HG03354 (cell line): Measurements from ENCODE around the gene ACKR2.
A peak's percentile ranks its signal among the peaks of the same experiment; 100 is the strongest.

Experiments
- ATAC-seq: cut with Tn5 transposase; IDR thresholded peaks from one replicate; pipeline ENCODE4 v1.9.1; 2021; ENCODE audit warnings: mild to moderate bottlenecking; ENCODE audit not compliant: unreplicated experiment, poor library complexity, severe bottlenecking

ACKR2 gene

DNA sequence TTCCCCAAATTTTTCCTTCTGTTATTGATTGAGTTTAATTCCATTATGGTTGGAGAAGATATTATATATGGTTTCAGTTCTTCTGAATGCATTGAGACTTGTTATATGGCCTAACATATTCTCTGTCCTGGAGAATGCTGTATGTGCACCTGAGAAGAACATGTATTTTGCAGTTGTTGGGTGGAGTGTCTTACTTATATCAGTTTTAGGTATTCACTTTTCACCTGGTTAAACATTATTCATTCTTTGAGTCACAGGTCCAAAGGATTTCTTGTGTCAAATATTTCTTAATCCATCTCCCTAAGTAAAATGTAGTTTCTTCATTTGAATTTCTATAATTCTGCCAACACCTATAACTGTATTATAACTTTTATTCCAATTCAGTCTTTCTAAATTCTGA is 17.8 kb downstream of the ACKR2 start:
- ATAC-seq: no peak

DNA sequence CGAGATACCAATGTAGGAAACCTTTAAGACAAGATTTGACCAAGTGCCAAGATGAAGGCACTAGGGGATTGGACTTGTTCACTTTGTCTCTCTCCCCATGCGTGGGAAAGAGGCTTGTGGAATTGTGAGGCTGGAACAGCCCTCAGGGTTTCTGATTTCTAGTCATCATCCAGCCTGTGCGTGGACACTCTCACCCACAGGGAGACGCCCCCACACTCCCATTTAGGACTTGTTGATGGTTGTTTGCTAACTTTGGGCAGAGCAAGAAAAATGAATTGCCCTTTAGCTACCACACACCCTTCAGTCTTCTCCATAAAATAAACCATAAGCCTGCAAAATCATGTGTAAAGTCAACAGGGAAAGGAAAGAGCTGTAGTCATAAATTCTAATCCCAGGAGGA is 18.4 kb downstream of the ACKR2 start:
- no peak for ATAC-seq

DNA sequence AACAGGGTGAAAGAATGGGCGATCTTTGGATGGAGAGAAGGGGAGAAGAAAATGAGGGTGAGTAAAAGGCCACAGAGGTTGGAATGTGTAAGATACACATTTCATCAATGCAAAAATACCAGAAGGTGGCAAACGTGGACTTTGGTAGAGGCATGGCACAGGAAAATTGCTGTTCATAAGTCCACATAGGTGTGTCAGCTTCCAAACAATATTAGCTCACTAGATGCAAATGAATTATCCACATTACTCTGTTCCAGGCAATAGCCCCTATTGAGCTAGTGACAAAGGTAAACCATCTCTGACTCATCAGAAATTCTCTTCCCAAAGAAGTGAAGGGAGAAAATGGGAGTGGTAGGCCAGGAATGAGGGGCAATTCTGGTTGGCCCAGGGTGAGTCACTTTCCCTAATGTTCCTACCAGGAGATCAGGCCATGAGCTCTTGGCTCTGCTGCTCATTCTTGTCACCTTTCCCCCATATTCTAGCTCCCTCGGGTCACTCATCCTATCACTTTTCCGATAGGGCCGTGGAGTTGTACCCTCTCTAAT is 19.9 kb downstream of the ACKR2 start:
- ATAC-seq: no peak

DNA sequence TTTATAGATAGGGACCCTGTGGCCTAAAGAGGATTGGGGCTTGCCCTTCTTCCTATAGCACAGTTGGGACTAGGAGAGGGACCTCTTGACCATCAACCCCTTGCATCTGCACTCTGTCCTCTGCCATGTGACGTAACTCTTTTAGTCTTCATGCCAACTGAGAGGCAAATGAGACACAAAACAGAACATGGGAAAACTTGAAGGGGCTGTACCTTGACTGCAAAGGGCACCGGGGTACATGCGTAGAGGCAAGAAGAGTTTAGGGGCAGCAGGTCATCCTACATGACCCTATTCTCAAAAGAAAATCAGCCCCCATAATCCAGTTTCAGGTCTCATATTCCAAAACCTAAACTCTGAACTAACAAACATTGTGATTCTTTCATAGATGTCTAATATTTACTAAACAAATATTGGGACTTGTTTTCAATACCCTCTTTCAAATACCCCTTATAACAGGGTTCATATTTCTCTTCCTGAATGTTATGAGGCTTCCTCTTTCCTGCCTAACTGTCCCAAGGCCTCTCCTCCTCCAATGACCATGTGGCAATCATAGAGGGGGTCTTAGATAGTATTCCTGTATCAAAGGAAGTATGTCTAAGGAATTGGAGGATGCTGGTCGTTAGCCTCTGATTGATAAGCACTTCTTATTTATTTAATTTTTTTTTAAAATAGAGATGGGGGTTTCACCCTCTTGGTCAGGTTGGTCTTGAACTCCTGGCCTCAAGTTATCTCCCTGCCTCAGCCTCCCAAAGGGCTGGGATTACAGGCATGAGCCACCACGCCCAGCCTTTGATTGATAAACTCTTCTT is 20.6 kb downstream of the ACKR2 start:
- ATAC-seq: no peak

DNA sequence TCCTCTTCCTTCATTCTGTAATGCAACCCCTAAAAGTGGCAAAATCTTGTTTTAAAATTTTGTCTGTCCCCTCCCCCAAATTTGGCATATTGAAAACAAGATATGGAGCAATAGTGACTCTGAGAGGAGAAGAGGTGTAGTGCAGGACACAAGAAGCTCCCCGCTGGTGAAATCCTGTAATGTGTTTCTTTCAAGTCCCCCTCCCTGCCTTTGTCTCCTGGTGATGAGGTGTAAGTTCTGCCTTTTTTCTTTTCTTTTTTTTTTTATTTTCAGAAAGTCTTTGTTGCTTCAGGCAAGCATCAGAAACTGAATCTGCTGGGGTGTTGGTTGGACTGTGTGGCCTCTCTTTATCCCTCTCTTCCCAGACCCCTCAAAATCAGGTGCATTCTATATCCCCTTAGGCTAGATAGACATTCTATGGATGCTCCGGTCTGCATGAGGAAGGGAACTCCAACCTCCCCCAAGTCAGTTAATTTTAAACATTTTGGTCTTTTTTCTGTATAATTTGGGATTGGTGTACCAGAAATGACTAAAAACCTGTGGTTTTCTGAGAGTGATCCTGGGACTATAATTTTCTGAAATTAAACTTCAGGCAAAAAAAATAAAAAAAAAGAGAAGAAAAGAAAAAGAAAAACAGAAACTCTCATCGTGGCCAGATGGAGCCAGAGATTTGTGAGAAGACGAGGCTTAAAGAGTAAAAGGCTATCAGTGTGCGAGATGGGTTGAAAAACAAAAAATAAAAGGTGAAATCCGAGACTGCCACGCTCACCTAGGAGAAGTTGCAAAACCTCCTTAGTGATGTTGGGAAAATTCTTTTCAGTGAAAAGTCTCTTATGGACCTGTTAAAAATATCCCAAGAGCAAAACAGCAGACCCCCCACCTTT is 21.4 kb downstream of the ACKR2 start:
- ATAC-seq: no peak

DNA sequence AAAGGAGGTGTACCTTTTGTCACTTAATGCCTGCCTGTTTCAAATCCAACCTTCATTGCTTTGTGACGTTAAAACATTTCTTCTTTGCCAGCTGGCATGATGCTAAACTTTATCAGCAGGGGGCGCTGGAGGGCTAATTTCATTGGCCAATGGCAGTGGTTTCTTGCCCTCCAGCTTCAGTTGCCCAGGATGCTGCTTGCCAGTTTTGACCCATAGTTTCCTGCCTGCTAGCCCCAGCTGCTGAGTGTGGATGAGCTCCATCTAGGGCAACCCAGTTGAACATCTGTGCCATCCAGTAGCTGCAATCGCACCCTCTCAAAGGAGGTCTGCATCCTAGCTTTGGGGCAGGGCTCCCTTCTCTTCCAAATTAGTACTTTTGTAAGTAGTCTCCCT is 22.1 kb downstream of the ACKR2 start:
- ATAC-seq: peak; percentile 71

DNA sequence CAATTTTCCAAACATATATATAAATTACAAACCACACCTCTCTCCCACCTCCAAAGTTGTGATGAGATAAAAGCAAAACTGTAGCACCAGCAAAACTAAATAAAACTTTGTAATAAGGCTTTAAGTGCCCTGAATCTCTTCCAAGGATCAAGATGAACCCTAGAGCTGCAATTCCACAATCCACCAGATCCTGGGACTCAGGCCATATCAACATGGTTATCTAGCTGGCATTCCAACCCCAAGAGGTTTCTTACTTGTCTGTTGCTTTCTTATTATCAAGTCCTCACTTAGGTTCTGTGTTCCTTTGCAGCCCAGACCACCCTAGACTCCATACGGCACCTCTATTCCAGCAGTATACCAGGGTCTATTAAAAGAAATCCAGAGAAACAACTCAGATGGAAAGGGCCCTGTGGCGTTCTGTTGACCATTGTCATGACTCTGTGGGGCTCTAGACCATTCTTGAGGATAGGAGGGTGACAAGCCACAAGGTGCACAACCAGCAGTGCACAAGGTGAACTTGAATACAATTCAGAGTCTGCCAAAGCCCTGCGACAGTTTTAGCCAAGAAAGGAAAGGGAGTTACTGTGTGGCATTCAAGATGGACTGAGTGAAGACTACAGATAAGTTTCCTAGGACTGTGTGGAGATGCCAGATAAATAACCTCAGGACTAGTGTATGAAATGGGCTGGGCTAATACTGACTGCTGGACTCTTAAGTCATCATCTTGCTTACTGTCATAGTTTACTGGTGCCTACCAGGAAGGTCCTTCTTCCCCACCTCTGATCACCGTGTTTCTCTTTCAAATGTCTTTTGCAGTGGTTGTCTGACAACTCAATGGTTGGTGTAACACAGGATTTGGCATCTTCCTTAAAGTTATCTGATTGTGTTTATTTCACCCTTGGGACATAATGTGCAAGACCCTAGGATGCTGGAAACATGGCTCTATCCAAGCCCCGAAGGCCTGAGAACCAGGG is 27.2 kb downstream of the ACKR2 start:
- no peak for ATAC-seq

DNA sequence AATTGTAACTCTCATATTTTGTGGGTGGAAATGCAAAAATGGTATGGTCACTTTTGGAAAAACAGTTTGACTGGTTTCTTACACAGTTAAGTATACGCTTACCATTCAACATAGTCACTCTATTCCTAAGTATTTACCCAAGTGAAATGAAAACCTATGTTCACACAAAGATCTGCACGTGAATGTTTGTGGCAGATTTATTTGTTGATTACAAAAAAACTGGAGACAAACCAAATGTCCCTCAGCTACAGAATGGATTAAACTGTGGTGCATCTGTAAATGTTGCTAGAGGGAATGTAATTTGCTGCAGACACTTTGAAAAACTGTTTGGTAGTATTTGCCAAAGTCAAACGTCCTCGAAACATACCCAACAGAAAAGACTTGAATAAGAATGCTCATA is 29.3 kb downstream of the ACKR2 start:
- no peak for ATAC-seq

DNA sequence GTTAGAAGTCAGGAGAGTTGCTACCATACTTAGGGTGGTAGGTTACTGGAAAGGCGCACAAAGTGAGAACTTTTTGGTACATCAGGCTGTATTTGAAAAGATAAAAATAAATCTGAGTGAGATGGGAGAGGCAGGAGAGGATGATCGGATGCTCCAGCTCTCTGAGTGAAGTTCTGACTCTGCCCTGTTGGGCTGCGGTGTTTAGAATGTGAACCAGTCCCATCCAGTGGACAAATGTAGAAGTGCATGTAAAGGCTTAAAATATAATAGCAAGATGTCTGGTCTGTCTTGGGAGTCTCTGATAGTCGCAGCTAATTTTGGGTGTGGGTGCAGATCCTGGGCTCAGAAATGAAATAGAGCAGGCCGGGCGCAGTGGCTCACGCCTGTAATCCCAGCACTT is 30.4 kb downstream of the ACKR2 start:
- ATAC-seq: peak; percentile 99

DNA sequence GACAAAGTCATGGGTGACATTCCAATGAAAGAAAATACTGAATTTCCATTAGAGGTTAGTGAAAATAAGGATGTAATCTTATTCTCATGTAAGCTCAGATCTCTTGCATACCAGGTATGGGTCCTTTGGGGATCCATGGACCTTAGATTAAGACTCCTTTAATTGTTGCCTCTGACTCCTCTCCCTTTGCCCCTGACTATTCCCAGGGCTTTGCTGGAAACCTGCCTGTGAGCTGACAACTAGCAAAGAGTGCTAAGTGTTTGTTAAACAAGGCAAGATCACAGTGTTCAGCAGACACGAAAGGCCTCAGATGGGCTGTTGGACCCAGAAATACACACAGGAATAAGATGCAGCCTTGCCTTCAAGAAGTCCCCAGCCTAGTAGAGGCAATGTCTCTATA is 32.1 kb downstream of the ACKR2 start:
- no peak for ATAC-seq

DNA sequence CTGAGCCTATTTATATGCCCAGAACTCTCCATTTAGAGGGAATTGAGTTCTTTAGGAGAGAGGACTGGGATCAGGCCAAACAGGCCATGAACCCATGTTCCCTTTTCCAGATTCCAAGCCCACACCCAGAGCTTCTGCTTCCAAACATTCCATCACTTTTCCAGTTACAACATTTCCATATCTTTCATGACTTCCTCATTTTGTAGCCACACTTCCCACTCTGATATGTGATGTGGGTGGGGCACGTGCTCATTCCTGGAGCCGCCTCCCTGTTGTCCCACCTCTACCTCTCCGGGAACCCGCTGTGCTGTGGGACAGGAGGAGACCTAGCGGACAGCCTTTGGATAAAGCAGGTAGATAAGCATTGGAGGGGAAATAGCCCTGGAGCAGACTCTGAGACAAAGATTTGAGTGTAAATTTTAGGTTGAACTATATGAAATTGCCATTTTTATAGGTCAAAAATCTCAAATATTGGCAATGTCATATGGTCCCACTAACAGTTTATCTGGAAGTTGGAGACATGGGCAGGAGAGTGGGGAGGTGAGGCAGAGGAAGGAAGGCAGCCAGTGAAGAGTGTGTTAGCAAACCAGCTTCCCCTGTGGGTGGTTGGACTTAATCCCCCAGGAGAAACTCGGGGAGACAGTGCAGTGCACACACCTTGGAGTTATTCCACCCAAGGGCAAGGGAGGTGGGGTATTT is 34.6 kb downstream of the ACKR2 start:
- ATAC-seq: no peak

DNA sequence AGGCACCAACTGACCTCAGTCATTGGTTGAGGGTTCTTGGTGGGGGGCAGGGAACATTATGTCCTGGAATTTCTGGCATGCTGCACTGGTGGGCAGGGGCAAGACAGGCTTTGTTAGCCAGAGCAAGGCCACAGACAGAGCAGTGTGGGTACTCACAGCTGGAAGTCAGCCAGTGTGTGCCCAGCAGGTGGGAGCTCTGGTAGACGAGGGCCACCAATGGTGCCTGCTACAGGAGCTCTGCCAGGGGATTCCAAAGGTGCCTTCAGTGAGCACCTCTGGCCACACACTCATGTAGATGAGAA is 35.1 kb downstream of the ACKR2 start:
- ATAC-seq: no peak

DNA sequence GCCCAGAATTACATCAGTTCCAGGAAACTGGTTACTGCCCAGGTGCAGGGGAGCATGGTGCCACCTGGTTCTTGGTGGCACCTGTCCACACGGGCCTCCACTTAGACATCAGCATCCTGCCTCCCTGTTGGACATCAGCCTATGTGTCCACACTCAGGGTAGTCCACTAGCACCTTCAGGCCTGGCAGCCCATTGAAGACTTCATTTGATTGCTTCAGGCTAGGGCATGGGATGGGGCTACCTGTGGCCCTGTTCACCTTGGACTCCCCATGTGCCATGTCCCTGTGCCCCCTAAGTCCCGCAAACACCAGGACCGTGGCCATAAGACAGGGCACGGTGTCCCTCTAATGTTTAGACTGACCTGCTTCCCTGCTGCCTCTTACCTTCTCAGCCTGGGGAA is 35.6 kb downstream of the ACKR2 start:
- ATAC-seq: no peak

DNA sequence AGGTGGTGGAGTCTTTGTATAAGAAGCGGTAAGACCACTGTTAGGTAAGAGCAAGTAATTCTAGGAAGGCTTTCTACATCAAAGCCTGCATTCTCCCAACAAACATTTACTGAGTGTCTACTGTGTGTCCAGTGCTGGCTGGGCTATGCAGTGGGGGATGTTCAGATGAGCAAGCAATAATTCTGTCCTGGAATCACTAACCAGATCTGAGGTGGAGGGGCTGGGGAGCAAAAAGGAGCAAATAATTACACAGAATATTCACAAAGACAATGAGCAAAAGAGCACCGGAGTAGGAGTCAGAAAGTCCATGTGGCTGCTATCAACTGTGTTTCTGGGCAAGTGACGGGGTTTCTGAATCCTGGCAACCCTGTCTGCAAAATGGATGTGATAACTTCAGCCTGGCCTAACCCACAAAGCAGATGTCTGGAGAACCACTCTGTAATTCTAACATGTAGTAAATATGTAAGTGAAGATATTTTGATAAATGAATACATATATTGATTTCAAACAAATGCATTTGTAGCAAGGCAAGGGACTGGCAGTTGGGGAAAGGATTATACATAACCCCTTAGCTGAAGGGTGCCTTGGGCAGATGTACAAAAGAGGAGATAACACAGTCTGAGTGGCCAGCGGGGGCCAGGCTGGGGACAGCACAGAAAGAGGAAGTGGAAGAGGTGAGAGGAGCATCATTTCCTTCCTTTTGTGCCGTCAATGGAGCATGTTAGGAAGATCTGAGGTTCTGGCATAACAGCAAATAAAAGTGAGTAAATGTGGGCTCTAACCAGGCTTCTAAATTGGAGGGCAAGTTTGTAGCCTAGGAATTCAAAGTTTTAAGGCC is 37.7 kb downstream of the ACKR2 start:
- peak; percentile 68 for ATAC-seq

DNA sequence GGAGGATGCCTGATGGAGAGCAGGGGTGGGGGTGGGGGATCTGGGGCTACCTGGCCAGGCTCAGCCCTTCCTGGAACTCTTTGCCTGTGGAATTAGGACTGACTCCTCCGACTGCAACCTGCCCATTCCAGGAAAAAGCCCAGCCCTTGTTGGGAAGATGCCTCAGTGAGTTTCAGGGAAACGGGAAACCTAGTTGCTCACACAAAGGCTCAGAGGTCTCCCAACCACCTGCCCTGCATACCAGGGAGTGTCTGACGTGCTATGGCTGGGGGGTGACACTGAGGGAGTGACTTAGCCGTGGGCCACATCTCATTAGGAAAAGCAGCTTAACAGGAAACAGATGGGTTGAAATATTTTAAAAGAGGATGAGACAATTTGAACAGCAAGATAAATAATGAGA is 38.5 kb downstream of the ACKR2 start:
- ATAC-seq: no peak

DNA sequence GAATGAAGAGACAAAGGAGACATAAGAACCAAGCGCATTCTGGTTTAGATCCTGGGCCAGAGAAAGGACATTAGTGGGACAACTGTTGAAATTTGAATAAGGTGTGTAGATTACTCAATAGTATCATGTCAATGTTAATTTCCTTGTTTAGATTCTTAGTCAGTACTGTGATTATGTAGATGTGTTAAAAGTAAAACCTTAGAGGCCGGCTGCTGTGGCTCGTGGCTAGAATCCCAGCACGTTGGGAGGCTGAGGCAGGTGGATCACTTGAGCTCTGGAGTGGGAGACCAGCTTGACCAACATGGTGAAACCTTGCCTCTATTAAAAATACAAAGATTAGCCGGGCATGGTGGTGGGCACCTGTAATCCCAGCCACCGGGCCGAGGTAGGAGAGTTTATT is 39.8 kb downstream of the ACKR2 start:
- ATAC-seq: no peak

DNA sequence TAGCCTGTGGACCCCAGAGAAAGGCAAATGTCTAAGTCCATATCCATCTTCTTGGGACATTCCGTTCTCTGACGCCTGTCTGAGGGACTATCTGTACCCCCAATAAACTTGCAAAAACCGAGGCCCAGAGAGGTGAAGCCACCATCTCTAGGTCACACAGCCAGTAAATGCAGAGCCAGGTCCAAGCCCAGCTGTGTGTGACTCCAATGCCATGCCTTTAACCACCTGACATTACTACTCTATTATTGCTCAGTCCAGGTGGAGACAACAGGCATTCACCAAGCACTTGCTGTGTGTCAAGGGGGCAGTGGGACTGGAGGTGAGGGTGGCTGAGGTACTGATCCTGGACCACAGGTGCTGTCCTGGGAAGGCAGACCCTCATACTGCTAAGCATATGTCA is 41.0 kb downstream of the ACKR2 start:
- no peak for ATAC-seq

DNA sequence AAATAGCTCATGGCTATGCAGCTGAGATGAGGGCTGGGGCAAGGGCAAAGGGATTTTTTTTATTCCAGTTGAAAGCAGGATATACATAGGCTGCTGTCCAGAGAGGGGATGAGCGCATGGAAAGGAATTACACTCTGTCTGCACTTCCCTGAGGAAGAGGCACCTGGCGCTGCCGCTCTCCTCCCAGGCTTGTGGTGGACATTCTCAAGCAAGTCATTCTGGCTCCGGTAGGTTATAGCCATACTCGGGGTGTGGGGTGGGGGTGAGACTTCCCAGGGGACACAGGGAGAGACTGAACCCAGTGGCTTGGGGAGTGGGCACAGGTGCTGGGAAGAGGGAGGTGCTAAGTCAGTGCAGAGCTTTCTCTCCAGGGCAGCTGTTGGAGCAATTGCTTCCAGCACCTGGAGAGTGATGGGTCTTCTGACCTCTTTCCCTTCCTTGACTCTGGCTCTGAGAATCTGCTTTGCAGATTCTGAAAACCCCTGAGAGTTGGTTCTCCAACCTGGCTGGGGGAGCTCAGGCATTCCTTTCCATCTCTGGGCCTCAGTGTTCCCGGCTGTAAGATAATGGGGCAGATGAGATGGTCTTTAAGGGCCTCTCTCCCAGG is 42.1 kb downstream of the ACKR2 start:
- no peak for ATAC-seq
